GM21528 (cell line): ENCODE measurements around the gene POU3F2.

Experiments
- ATAC-seq: cut with Tn5 transposase; IDR thresholded peaks from one replicate; pipeline ENCODE4 v1.9.1; 2021; ENCODE audit warnings: mild to moderate bottlenecking, moderate library complexity; ENCODE audit not compliant: unreplicated experiment, low FRiP score

POU3F2 gene

GRCh38 chr6:98842342-98843180 lies 8.2 kb downstream of the POU3F2 start:
- ATAC-seq: no peak

- no peak for ATAC-seq
Measured at GRCh38 chr6:98843271-98844243, 9.2 kb downstream of the POU3F2 start.

- ATAC-seq: no peak
Measured at GRCh38 chr6:98844244-98845210, 10.2 kb downstream of the POU3F2 start.

- ATAC-seq: peak; percentile 57
Measured at GRCh38 chr6:98845211-98846020, 11.0 kb downstream of the POU3F2 start.

- no peak for ATAC-seq
Measured at GRCh38 chr6:98846021-98846380, 11.6 kb downstream of the POU3F2 start.

- ATAC-seq: no peak
Measured at GRCh38 chr6:98847416-98847778, 13.0 kb downstream of the POU3F2 start.

- peak; percentile 50 for ATAC-seq
Measured at GRCh38 chr6:98847779-98848538, 13.6 kb downstream of the POU3F2 start.

- ATAC-seq: no peak
Measured at GRCh38 chr6:98848539-98849242, 14.3 kb downstream of the POU3F2 start.

GRCh38 chr6:98864497-98864896 lies 30.1 kb downstream of the POU3F2 start:
- ATAC-seq: no peak

GRCh38 chr6:98871057-98871456 lies 36.7 kb downstream of the POU3F2 start:
- ATAC-seq: no peak

- no peak for ATAC-seq
Measured at GRCh38 chr6:98871821-98872220, 37.4 kb downstream of the POU3F2 start.

GRCh38 chr6:98875375-98875774 lies 41.0 kb downstream of the POU3F2 start:
- ATAC-seq: no peak

- no peak for ATAC-seq
Measured at GRCh38 chr6:98877250-98877649, 42.9 kb downstream of the POU3F2 start.

- peak; percentile 88 for ATAC-seq
Measured at GRCh38 chr6:98880486-98880885, 46.1 kb downstream of the POU3F2 start.

GRCh38 chr6:98885330-98885729 lies 51.0 kb downstream of the POU3F2 start:
- no peak for ATAC-seq

- no peak for ATAC-seq
Measured at GRCh38 chr6:98887650-98888049, 53.3 kb downstream of the POU3F2 start.
